Sigmoid colon (tissue), 4 donors: ENCODE data around the gene SLIT3.

ENCODE experiments used
- CTCF ChIP-seq, 4 experiments: fragments of 450-650 bp in 3 of 4; fragments of 200-600 bp in 1 of 4; IDR thresholded peaks; one replicate each; pipeline ENCODE4 v1.5.1; 2016 to 2019; ENCODE audit warnings: antibody characterized with exemption in 4 of 4, mild to moderate bottlenecking in 3 of 4, moderate library complexity in 2 of 4
- EP300 ChIP-seq, 4 donors: sonication (generic); formaldehyde crosslinking; IDR thresholded peaks; one replicate each; pipeline ENCODE4 v1.6.1; 2017; ENCODE audit warnings: antibody characterized with exemption in 4 of 4
- POLR2A ChIP-seq, 2 donors: fragments of 450-650 bp; IDR thresholded peaks; one replicate each; pipeline ENCODE4 v1.6.1; 2016; ENCODE audit warnings: antibody characterized with exemption in 2 of 2, mild to moderate bottlenecking in 2 of 2, moderate library complexity in 2 of 2
- POLR2AphosphoS5 ChIP-seq, 4 donors: sonication (generic); formaldehyde crosslinking; IDR thresholded peaks; one replicate each; pipeline ENCODE4 v1.6.1; 2017; ENCODE audit warnings: antibody characterized with exemption in 4 of 4

GRCh38 chr5:168893283-168893682 lies 407.7 kb downstream of the SLIT3 start:
- TF ChIP-seq POLR2AphosphoS5 (IDR thresholded peaks at IDR 0.05) (no peak), CTCF (IDR thresholded peaks at IDR 0.05) (no peak), EP300 (IDR thresholded peaks at IDR 0.05) (no peak), POLR2A (IDR thresholded peaks at IDR 0.05) (no peak)
